AG04450 (cell line): ENCODE measurements around the gene PLXNA4. TPM values are rescaled to one million over a fixed set of nuclear protein-coding genes. Genes with fewer than 3 reads are reported as not detected.

Experiments used
- CTCF ChIA-PET: fragments of 300-600, 350-600 bp; formaldehyde crosslinking; extraction: SDS; loops from one replicate; lab custom pipeline; 2022; ENCODE audit warnings: antibody characterized with exemption, inconsistent platforms; lab: Charles Lee
- POLR2A ChIA-PET: fragments of 350-600 bp; formaldehyde crosslinking; extraction: SDS; loops from one replicate; lab custom pipeline; 2021; ENCODE audit warnings: antibody characterized with exemption, inconsistent platforms; lab: Yijun Ruan, JAX
- DNase-seq: peaks from one replicate; pipeline ENCODE4 v3.0.0-alpha.2; 2011; ENCODE audit warnings: low read depth, low spot score
- H3K27ac ChIP-seq: one replicate; pipeline ENCODE4 v1.5.1; 2012; ENCODE audit warnings: low read depth, low read length, control low read depth
- H3K27me3 ChIP-seq: one replicate; pipeline ENCODE4 v1.6.0; 2012; ENCODE audit warnings: low read length; ENCODE audit not compliant: control insufficient read depth, insufficient read depth
- H3K4me3 ChIP-seq: 2 replicates; pipeline ENCODE4 v1.5.1; 2011; ENCODE audit warnings: mild to moderate bottlenecking, low read depth, low read length, control low read depth
- H3K9me3 ChIP-seq: 2 replicates; pipeline ENCODE4 v1.5.1; 2012; ENCODE audit warnings: low read length; ENCODE audit not compliant: control insufficient read depth, insufficient read depth
- polyA plus RNA-seq: library from polyadenylated mRNA; depleted of rRNA; stranded (reverse); fragments of >200 nt; gene quantifications from 2 replicates; pipeline ENCODE4 v1.2.3, GENCODE V29; 2011
- TF ChIP-seq, protein P1 (sequence below): IDR thresholded peaks from 2 replicates; pipeline ENCODE4 v1.5.1; 2011; ENCODE audit warnings: low read depth, low read length, control low read depth, inconsistent platforms

The PLXNA4 gene
- polyA plus RNA-seq, 1 experiment = 0.05 TPM

DNA sequence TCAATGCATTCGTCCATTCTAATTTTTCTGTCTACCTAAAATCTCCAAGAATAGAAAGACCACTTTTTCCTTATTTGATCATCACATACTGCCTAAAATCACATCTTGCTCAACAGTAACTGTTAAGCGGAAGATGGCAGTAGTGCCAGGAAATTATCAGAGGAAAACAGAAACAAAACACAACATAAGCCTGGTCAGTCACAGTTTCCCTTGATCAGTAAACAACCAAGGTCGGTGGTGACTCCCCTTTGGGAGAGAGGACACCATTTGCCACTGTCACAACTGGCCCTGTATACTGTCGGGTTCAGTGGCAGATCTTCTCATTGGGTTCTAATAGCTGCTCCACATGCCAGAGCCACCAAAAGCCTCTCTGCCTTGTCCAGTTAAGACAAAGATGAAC, 106.6 kb downstream of the PLXNA4 start:
- Histone ChIP-seq H3K27me3 (no peaks in the 10 kb centered on the region), H3K9me3 (no peaks in the 10 kb centered on the region), H3K27ac (no peak overlapping the region), H3K4me3 (no peak overlapping the region)
- TF ChIP-seq, protein P1, sequence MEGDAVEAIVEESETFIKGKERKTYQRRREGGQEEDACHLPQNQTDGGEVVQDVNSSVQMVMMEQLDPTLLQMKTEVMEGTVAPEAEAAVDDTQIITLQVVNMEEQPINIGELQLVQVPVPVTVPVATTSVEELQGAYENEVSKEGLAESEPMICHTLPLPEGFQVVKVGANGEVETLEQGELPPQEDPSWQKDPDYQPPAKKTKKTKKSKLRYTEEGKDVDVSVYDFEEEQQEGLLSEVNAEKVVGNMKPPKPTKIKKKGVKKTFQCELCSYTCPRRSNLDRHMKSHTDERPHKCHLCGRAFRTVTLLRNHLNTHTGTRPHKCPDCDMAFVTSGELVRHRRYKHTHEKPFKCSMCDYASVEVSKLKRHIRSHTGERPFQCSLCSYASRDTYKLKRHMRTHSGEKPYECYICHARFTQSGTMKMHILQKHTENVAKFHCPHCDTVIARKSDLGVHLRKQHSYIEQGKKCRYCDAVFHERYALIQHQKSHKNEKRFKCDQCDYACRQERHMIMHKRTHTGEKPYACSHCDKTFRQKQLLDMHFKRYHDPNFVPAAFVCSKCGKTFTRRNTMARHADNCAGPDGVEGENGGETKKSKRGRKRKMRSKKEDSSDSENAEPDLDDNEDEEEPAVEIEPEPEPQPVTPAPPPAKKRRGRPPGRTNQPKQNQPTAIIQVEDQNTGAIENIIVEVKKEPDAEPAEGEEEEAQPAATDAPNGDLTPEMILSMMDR = no peak
- ChIA-PET CTCF (no interaction called here), POLR2A (no interaction called here)
- DNase-seq = no peak

DNA sequence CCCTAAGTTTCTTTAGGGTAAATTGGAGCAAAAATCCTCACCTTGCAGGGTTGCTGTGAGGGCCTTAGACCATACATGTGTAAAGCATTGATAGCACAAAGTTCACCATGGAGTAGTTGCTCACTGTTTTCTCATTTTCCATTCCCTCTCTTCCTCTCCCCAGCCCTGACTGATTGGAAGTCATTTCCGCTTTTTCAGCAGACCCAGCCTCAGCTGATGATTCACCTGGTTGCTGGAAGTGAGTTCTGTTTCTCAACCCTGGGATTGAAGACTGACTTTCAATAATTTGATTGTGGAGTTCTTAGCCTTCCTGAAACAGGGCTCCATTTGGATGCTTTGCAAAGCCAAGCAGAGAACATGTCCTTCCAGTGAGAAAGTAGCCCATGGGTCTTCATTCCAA, 107.0 kb downstream of the PLXNA4 start:
- ChIA-PET CTCF (no interaction called here), POLR2A (no interaction called here)
- TF ChIP-seq, protein P1 = no peak
- Histone ChIP-seq H3K9me3 (no peaks in the 10 kb centered on the region), H3K27ac (no peak overlapping the region), H3K27me3 (no peaks in the 10 kb centered on the region), H3K4me3 (no peak overlapping the region)
- DNase-seq = no peak

DNA sequence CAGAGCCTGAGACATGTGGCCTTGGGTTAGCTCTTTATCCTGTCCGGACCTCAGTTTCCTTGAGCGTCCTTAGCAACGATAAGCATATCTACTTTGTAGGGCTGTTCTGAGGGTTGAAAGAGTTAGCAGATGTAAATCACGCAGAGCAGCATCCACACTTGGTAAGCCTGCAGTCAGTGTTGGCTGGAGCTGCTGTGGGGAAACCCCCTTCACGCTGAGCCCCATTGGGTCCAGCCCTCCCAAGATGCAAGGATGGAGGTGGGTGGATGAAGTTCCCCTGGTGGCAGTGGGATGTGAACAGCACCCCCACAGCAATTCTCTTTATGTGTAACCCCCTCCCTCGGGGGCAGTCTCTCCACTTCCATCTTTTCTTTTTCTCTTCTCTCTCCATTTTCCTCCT, 109.9 kb downstream of the PLXNA4 start:
- DNase-seq = no peak
- ChIA-PET POLR2A (no interaction called here), CTCF (no interaction called here)

DNA sequence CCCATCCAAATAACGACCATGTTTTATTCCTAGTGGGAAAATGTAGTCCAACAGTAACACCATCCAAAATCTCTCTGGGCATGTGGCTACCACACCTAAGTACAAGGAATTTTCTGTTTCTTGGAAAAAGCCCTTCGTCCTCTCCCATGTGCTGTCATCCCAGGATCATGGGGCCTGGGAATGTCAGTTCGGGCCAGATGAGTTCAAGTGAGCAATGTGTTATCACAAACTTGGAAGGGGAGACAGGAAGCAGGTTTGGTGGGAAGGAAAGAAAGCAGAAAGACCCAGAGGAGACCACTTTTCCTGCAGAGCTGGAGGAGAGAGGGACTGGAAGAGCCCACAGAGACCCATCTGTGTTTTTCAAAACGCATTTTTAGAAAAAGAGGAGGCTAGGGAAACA, 110.8 kb downstream of the PLXNA4 start:
- H3K9me3 ChIP-seq = no peaks in the 10 kb centered on the region
- no peak overlapping the region for H3K4me3 ChIP-seq
- TF ChIP-seq, protein P1 = no peak
- no peak for DNase-seq
- CTCF ChIA-PET = no interaction called here
- no peak overlapping the region for H3K27ac ChIP-seq
- POLR2A ChIA-PET = no interaction called here
- H3K27me3 ChIP-seq = no peaks in the 10 kb centered on the region

More for the DNA sequence above, 109.9 kb downstream of the PLXNA4 start:
- H3K4me3 ChIP-seq = no peak overlapping the region
- no peak overlapping the region for H3K27ac ChIP-seq
- TF ChIP-seq, protein P1 = no peak
- no peaks in the 10 kb centered on the region for H3K27me3 ChIP-seq
- H3K9me3 ChIP-seq = no peaks in the 10 kb centered on the region

DNA sequence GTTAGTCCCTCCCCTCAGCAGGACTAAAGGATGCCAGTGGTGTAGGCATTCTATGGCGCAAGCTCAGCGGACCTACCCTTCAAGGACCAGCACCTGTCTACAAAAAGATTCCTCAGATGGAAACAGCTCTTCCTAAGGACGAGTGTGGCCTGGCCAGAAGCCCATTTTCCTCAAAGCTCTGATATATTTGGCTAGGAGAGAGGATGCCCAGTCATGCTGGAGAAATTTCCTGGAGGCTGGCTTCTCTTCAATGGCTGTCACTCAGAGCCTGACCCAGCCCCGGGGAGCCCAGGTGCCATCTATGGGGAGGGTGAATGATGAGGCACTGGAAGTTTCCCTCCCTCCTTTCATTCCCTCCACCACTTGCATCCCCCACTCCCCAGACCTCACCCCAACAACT, 111.5 kb downstream of the PLXNA4 start:
- DNase-seq = no peak
- Histone ChIP-seq H3K4me3 (no peak overlapping the region), H3K9me3 (no peaks in the 10 kb centered on the region), H3K27ac (no peak overlapping the region), H3K27me3 (no peaks in the 10 kb centered on the region)
- ChIA-PET CTCF (interaction anchor here (0.5 kb wide), 1 partner anchor 147 kb away, joined by 4 read pairs; no protein-coding TSS in a partner anchor), POLR2A (no interaction called here)
- TF ChIP-seq, protein P1 = no peak
